Loucy (cell line): Measurements from ENCODE around the gene HECTD3.

Experiments
- EZH2phosphoT487 ChIP-seq: fragments of 200-600 bp; IDR thresholded peaks from 2 replicates; pipeline ENCODE4 v1.6.1; 2018; ENCODE audit warnings: antibody characterized with exemption, mild to moderate bottlenecking, moderate library complexity, borderline replicate concordance
- TF ChIP-seq, protein P1 (sequence below): fragments of 200-600 bp; sonication (generic); conservative IDR thresholded peaks from 2 replicates; pipeline ENCODE4 v1.5.1; 2014; ENCODE audit warnings: mild to moderate bottlenecking, antibody characterized with exemption, low read length

DNA sequence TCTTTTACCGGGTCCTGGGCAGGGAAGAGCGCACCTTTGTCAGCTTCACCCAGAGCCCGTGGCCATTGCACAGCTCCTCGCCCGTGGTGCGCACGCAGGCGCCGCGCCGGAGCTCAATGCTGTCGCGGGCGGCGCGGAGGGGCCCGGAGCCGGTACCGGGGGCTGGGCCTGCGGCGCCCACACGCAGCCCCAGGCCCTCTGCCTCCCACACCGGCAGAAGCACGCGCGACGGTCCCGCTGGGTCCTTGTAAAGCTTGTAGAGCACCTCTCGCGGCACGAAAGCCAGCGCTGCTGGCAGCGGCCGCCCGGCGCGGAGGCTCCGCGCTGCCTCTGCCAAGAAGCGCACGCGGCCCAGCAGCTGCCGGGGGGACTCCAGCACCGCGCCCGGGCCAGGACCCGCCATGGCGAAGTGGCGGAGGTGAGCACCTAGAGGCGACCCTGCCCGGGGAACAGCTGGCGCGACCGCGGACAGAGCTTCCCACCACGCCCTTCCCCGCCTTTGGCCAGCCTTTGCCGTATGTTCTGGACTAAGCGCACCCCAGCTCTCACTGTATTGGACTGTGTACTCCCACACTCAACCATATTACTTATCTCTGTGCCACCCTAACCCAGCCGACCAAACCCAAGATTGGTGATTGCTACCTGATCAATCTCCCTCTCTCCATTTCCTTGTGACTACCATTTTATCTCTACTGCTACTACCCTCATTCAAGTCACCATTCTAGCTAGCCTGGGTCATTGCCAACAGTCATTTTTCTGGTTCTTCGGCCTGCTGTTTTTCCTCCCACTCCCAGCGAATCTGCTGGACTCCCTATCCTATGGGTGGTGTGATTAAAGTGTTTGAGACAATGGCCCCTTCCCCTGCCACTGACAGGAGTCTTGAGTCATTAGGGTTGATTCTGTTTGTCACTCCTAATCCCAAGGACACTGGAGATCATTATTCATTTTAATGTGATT is at the start of gene HECTD3:
- no peak for TF ChIP-seq EZH2phosphoT487
- TF ChIP-seq, protein P1, sequence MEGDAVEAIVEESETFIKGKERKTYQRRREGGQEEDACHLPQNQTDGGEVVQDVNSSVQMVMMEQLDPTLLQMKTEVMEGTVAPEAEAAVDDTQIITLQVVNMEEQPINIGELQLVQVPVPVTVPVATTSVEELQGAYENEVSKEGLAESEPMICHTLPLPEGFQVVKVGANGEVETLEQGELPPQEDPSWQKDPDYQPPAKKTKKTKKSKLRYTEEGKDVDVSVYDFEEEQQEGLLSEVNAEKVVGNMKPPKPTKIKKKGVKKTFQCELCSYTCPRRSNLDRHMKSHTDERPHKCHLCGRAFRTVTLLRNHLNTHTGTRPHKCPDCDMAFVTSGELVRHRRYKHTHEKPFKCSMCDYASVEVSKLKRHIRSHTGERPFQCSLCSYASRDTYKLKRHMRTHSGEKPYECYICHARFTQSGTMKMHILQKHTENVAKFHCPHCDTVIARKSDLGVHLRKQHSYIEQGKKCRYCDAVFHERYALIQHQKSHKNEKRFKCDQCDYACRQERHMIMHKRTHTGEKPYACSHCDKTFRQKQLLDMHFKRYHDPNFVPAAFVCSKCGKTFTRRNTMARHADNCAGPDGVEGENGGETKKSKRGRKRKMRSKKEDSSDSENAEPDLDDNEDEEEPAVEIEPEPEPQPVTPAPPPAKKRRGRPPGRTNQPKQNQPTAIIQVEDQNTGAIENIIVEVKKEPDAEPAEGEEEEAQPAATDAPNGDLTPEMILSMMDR, result no peak
